ENCODE data around the gene OMP.

The OMP gene

GRCh38 chr11:77125191-77125590 is 22.6 kb downstream of the OMP start:
- DNase-seq (ENCODE audit: low read depth, low spot score) = no peak
- H3K4me3 ChIP-seq (ENCODE audit: low read depth, low read length) = no peak overlapping the region
- no peak for TF ChIP-seq CTCF (IDR thresholded peaks at IDR 0.05; ENCODE audit: low read depth, low read length)
- in situ Hi-C loops (cut with HindIII; ENCODE audit: low sequenced_read_pairs) = no loop called here

GRCh38 chr11:77125695-77126094 is 23.1 kb downstream of the OMP start:
- DNase-seq (ENCODE audit: low read depth, low spot score) = no peak
- H3K4me3 ChIP-seq (ENCODE audit: low read depth, low read length) = no peak overlapping the region
- TF ChIP-seq CTCF (IDR thresholded peaks at IDR 0.05; ENCODE audit: low read depth, low read length) = no peak
- in situ Hi-C loops (cut with HindIII; ENCODE audit: low sequenced_read_pairs) = no loop called here

GRCh38 chr11:77126156-77126775 is 23.6 kb downstream of the OMP start:
- H3K4me3 ChIP-seq (ENCODE audit: low read depth, low read length) = no peak overlapping the region
- TF ChIP-seq CTCF (IDR thresholded peaks at IDR 0.05; ENCODE audit: low read depth, low read length) = no peak
- DNase-seq (ENCODE audit: low read depth, low spot score) = no peak
- in situ Hi-C loops (cut with HindIII; ENCODE audit: low sequenced_read_pairs) = no loop called here

GRCh38 chr11:77126861-77127234 is 24.2 kb downstream of the OMP start:
- in situ Hi-C loops (cut with HindIII; ENCODE audit: low sequenced_read_pairs) = no loop called here
- TF ChIP-seq CTCF (IDR thresholded peaks at IDR 0.05; ENCODE audit: low read depth, low read length) = no peak
- DNase-seq (ENCODE audit: low read depth, low spot score) = no peak
- H3K4me3 ChIP-seq (ENCODE audit: low read depth, low read length) = no peak overlapping the region

DNA sequence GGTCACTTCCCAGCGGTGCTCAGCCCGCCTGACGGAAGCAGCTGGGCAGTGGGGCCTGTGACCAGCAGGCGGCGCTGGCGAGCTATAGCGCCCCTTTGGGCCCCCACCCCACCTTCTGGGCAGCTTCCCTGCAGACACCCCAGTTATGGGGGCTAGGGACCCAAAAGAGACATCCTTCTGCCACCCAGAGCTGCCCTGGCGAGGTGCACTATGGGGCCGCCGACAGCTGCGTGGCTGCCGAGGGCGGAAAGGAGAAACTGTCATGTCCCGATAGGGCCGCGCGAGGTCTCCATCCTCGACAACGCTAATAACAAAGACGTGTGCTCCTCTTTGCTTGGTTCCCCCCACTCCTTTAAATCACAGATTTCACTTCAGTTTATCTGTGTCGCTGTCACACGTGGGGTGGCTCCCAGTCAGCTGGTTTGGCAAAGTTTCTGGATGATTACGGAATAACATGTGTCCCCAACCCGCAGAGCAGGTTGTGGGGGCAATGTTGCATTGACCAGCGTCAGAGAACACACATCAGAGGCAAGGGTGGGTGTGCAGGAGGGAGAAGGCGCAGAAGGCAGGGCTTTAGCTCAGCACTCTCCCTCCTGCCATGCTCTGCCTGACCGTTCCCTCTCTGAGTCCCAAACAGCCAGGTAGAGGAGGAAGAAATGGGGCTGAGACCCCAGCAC is 24.7 kb downstream of the OMP start:
- peak; percentile 99 for TF ChIP-seq CTCF (IDR thresholded peaks at IDR 0.05; ENCODE audit: low read depth, low read length)

DNA sequence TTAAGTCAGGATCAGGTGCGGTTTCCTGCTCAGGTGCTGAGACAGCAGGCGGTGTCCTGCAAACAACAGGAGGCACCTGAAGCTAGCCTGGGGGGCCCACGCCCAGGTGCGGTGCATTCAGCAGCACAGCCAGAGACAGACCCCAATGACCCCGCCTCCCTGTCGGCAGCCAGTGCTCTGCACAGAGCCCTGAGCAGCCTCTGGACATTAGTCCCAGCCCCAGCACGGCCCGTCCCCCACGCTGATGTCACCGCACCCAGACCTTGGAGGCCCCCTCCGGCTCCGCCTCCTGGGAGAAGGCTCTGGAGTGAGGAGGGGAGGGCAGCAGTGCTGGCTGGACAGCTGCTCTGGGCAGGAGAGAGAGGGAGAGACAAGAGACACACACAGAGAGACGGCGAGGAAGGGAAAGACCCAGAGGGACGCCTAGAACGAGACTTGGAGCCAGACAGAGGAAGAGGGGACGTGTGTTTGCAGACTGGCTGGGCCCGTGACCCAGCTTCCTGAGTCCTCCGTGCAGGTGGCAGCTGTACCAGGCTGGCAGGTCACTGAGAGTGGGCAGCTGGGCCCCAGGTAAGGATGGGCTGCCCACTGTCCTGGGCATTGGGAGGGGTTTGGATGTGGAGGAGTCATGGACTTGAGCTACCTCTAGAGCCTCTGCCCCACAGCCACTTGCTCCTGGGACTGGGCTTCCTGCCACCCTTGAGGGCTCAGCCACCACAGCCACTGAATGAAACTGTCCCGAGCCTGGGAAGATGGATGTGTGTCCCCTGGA is 25.5 kb downstream of the OMP start, which contains the start of gene MYO7A:
MYO7A (plus strand) TSS at position 327 of the 772 bp plus-strand sequence. CDS start 2,389 bp downstream, outside the sequence.
- no peak for DNase-seq (ENCODE audit: low read depth, low spot score)
- peak within 1 kb of the TSS; percentile 35 for H3K4me3 ChIP-seq (ENCODE audit: low read depth, low read length)
- in situ Hi-C loops (cut with HindIII; ENCODE audit: low sequenced_read_pairs) = no loop called here
- no peak for TF ChIP-seq CTCF (IDR thresholded peaks at IDR 0.05; ENCODE audit: low read depth, low read length)

More for the DNA sequence above, 24.7 kb downstream of the OMP start:
- peak overlapping the region; percentile 35 for H3K4me3 ChIP-seq (ENCODE audit: low read depth, low read length)
- in situ Hi-C loops (cut with HindIII; ENCODE audit: low sequenced_read_pairs) = no loop called here
- peak; percentile 33 for DNase-seq (ENCODE audit: low read depth, low spot score)
